ENCODE measurements around the gene RUSC1. TPM values are rescaled to one million over a fixed set of nuclear protein-coding genes. Genes with fewer than 3 reads are reported as not detected.

The RUSC1 gene, protein sequence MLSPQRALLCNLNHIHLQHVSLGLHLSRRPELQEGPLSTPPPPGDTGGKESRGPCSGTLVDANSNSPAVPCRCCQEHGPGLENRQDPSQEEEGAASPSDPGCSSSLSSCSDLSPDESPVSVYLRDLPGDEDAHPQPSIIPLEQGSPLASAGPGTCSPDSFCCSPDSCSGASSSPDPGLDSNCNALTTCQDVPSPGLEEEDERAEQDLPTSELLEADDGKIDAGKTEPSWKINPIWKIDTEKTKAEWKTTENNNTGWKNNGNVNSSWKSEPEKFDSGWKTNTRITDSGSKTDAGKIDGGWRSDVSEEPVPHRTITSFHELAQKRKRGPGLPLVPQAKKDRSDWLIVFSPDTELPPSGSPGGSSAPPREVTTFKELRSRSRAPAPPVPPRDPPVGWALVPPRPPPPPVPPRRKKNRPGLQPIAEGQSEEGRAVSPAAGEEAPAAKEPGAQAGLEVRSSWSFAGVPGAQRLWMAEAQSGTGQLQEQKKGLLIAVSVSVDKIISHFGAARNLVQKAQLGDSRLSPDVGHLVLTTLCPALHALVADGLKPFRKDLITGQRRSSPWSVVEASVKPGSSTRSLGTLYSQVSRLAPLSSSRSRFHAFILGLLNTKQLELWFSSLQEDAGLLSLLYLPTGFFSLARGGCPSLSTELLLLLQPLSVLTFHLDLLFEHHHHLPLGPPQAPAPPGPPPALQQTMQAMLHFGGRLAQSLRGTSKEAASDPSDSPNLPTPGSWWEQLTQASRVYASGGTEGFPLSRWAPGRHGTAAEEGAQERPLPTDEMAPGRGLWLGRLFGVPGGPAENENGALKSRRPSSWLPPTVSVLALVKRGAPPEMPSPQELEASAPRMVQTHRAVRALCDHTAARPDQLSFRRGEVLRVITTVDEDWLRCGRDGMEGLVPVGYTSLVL
- 5.4 and 5.7 TPM in 2 replicates for total RNA-seq

DNA sequence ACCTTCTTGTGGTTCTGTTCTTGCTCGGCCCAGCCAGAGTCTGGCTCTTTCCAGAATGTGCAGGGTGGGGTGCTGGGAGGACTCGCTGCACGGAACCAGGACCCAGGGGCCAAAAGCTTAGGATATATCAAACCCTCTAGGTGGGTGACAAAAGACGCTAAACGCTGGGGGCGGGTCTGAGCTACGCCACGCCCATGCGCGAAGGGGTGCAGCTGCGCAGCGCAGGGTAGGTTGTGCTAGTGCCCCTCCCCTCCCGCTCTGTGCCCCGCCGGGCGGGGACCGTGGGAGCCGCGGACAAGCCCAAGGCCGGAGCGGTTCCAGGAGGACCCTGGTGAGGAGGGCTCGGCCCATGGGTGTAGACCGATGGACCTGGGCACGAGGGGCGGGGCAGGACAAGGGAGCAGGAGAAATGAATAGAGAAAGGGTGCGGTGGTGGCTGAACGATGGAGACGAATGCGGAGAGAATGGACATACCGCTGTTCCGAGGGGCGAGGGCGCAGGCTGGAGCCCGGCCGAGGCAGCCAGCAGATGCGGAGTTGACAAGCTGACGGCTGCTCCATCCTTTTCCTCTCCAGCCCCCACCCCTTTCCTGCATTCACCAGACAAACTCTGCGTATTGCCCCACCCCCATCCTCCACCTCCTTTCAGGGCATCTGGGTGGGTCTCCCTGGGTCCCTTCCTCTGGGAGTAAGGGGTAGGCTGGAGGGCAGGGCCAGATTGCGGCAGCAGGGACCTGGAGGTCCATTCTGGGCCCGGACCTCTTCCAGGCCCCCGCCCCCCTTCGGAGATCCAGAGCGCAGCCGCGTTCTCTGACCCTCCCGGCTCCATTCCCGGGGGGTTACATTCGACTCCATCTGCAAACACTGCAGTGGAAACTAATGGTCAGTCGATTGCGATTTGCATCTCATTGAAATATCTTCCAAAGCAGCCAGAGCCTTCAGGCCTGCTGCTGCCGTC lies at the start of gene RUSC1:
Gene RUSC1, plus strand, starts transcription at position 234 of the 957 bp plus-strand sequence. CDS start 880 bp downstream, outside the sequence.

GRCh38 chr1:155273343-155274245 lies 47.1 kb upstream of the RUSC1 start, which contains the start of gene CLK2:
Gene CLK2 (minus strand): TSS chr1:155273504. CDS start chr1:155270977, 2,527 bp downstream.

DNA sequence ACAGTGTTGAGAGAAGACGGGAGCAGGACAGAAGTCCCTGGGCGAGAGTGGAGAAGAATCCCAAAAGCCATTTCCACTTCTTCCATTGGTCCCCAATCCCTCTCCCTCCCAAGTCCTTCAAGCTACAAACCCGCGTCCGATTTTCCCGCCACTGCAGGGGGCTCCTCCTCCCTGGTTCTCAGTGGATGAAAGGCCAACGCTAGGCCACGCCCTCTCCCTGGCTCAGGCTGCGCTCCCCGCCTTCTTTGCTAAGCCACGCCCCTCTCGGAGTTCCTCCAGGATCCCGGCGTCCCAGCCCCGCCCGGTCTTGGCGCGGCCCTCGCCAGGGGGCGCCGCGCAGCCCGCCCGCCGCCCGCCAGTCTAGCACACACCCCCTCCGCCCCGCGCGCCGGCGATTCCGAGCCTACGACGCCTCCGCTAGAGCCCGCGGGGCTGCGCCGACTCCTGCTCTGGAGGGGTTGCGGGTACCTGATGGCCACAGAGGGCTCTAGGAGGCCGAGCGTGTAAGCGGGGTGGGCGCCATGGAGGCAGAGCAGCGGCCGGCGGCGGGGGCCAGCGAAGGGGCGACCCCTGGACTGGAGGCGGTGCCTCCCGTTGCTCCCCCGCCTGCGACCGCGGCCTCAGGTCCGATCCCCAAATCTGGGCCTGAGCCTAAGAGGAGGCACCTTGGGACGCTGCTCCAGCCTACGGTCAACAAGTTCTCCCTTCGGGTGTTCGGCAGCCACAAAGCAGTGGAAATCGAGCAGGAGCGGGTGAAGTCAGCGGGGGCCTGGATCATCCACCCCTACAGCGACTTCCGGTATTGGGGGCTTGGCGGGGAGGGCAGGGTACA lies 43.4 kb upstream of the RUSC1 start, which contains the start of gene HCN3:
Gene HCN3, plus strand, starts transcription at position 394 of the 832 bp plus-strand sequence. Its CDS starts 128 bp downstream, at position 522.

DNA sequence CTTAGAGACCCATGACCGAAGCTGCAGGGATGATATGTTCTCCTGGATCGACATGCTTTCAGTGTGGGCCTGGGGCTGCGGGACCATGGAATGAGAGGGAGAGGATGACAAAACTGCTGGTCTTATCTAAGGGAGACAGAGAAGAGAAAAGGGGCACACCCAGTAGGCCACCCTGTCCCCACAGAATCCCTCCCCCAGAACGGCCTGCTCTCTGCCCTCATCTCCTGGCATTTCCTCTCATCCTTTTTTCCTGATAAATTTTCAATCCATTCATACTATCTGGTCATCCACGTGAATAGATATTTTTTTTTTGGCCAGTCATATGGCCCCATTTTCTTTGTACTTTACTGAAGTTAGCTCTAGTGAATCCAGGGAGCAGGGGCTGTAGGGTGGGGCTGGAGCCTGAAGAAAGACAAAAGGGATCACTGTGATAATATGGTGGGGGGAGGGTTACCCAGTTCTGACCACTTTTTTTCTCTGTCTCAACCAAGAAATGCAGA lies 19.3 kb upstream of the RUSC1 start, which contains the start of gene PKLR:
Gene PKLR, minus strand, starts transcription at position 97 of the 500 bp plus-strand sequence. Its CDS starts 43 bp downstream, at position 54.

DNA sequence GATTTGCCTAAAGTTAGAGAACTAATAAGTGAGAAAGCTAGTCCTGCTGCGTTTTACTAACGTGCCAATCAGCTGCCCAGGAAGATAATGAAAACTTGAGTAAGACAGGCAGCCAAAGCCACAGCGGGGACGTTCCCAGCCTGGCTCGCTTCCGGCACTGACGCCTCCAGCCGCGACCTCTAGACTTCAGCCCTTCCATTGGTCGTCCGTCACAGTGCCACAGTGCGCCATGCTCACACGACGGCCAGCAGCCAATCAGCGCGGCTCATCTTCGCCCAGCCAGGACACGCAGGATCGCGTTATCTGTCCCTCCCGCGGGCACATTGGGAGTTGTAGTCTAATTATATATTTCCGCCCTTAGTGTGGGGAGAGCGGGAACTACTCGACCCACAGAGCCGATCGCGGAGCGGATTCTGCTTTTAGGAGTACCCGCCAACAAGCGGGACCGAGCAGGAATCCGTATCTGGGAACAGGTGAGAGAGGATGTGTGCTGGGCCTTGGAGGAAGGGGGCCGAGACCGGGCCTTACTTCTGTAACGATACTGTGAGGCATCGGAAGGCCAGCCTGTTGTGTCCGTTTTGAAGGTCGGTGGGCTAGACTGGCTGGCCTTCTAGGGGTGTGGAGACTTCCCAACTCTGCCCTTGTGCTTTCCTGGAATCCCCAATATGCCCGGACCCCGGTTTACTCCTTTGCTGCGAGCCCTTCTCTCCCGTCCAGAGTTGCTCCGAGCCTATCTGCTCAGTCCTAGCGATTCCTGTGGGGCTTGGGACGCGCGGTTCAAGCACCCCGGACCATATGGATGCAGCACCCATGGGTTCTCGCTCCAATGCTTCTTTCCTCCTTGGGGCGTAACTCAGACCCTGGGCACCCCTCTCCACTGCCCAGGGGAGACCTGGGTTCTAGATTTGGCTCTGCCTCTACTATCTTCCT lies 11.9 kb upstream of the RUSC1 start, which contains the start of gene FDPS:
Gene FDPS, plus strand, starts transcription at position 374 of the 930 bp plus-strand sequence. CDS start 924 bp downstream, outside the sequence.

Other genes starting within 250 kb of the RUSC1 start
- gene EFNA3, start 242.1 kb upstream of the RUSC1 start, total RNA-seq, result 0.14 and 0.83 TPM in 2 replicates
- 0.71 and 1.1 TPM in 2 replicates for gene EFNA1, start 193.0 kb upstream of the RUSC1 start, total RNA-seq
- 35.4 and 37.4 TPM in 2 replicates for gene SLC50A1, start 185.0 kb upstream of the RUSC1 start, total RNA-seq
- gene DPM3, start 180.4 kb upstream of the RUSC1 start, total RNA-seq, result 45.9 and 52.1 TPM in 2 replicates
- 119 and 168 TPM in 2 replicates for gene KRTCAP2, start 147.6 kb upstream of the RUSC1 start, total RNA-seq
- gene TRIM46, start 147.0 kb upstream of the RUSC1 start, total RNA-seq, result 2.3 and 2.5 TPM in 2 replicates
- 19.9 and 26.1 TPM in 2 replicates for gene THBS3, start 113.0 kb upstream of the RUSC1 start, total RNA-seq
- 42.7 and 44.5 TPM in 2 replicates for gene MTX1, start 112.2 kb upstream of the RUSC1 start, total RNA-seq
- 3.0 and 5.5 TPM in 2 replicates for gene ENTREP3, start 65.4 kb upstream of the RUSC1 start, total RNA-seq
- gene SCAMP3, start 58.5 kb upstream of the RUSC1 start, total RNA-seq, result 34.3 and 37.8 TPM in 2 replicates
- gene CLK2, start 47.4 kb upstream of the RUSC1 start, total RNA-seq, result 19.9 and 32.4 TPM in 2 replicates
- gene HCN3, start 43.4 kb upstream of the RUSC1 start, total RNA-seq, result 0.71 and 1.0 TPM in 2 replicates
- under 0.01 TPM in 1 of 2 replicates, not detected in the other for gene PKLR, start 19.5 kb upstream of the RUSC1 start, total RNA-seq
- gene FDPS, start 12.0 kb upstream of the RUSC1 start, total RNA-seq, result 357 and 395 TPM in 2 replicates
- gene ASH1L, start 241.9 kb downstream of the RUSC1 start, total RNA-seq, result 25.1 and 26.0 TPM in 2 replicates